GM18508 (cell line): ENCODE results near the gene LRRC8E.
"Not testable (repeated sequence)": the region's sequence is repeated elsewhere in the genome, so short reads cannot be mapped to it uniquely, and the experiment has no call there.

Experiments
- ATAC-seq: cut with Tn5 transposase; IDR thresholded peaks from one replicate; pipeline ENCODE4 v1.9.1; 2021; ENCODE audit warnings: moderate number of reproducible peaks; ENCODE audit not compliant: insufficient read depth, unreplicated experiment

LRRC8E gene

GRCh38 chr19:7879836-7880235 is 8.5 kb upstream of the LRRC8E start:
- ATAC-seq, result no peak

GRCh38 chr19:7881910-7882309 is 6.4 kb upstream of the LRRC8E start:
- ATAC-seq, result no peak

GRCh38 chr19:7883105-7883504 is 5.2 kb upstream of the LRRC8E start:
- ATAC-seq, result no peak

- ATAC-seq, result no peak
Observed at GRCh38 chr19:7883796-7884570, 4.3 kb upstream of the LRRC8E start.

GRCh38 chr19:7885818-7886217 is 2.5 kb upstream of the LRRC8E start:
- ATAC-seq, result no peak

GRCh38 chr19:7887408-7888144 is 734 bp upstream of the LRRC8E start:
- no peak for ATAC-seq

- no peak for ATAC-seq
Observed at GRCh38 chr19:7888826-7889217, 512 bp downstream of the LRRC8E start.

- not testable (repeated sequence) for ATAC-seq
Observed at GRCh38 chr19:7893362-7894101, 5.2 kb downstream of the LRRC8E start.

- no peak for ATAC-seq
Observed at GRCh38 chr19:7894612-7895309, 6.5 kb downstream of the LRRC8E start.

- no peak for ATAC-seq
Observed at GRCh38 chr19:7895565-7895964, 7.3 kb downstream of the LRRC8E start.

- no peak for ATAC-seq
Observed at GRCh38 chr19:7897292-7897691, 9.0 kb downstream of the LRRC8E start.

- ATAC-seq, result no peak
Observed at GRCh38 chr19:7898967-7899366, 10.7 kb downstream of the LRRC8E start.

- no peak for ATAC-seq
Observed at GRCh38 chr19:7899751-7900378, 11.6 kb downstream of the LRRC8E start.

- ATAC-seq, result no peak
Observed at GRCh38 chr19:7900401-7900870, 12.1 kb downstream of the LRRC8E start.

GRCh38 chr19:7900931-7901330 is 12.6 kb downstream of the LRRC8E start:
- ATAC-seq, result no peak

- ATAC-seq, result no peak
Observed at GRCh38 chr19:7901337-7901736, 13.0 kb downstream of the LRRC8E start.

- ATAC-seq, result no peak
Observed at GRCh38 chr19:7902796-7903243, 14.5 kb downstream of the LRRC8E start.

- peak; percentile 73 for ATAC-seq
Observed at GRCh38 chr19:7903244-7904073, 15.1 kb downstream of the LRRC8E start, which contains the start of gene MAP2K7. Gene MAP2K7 (plus strand): TSS chr19:7903877. CDS start chr19:7903945, 68 bp downstream.
